HG03378 (cell line): ENCODE data around the gene MOCOS.

Experiments
- ATAC-seq: cut with Tn5 transposase; IDR thresholded peaks from one replicate; pipeline ENCODE4 v1.9.1; 2021; ENCODE audit warnings: mild to moderate bottlenecking, moderate library complexity; ENCODE audit not compliant: unreplicated experiment

MOCOS gene

DNA sequence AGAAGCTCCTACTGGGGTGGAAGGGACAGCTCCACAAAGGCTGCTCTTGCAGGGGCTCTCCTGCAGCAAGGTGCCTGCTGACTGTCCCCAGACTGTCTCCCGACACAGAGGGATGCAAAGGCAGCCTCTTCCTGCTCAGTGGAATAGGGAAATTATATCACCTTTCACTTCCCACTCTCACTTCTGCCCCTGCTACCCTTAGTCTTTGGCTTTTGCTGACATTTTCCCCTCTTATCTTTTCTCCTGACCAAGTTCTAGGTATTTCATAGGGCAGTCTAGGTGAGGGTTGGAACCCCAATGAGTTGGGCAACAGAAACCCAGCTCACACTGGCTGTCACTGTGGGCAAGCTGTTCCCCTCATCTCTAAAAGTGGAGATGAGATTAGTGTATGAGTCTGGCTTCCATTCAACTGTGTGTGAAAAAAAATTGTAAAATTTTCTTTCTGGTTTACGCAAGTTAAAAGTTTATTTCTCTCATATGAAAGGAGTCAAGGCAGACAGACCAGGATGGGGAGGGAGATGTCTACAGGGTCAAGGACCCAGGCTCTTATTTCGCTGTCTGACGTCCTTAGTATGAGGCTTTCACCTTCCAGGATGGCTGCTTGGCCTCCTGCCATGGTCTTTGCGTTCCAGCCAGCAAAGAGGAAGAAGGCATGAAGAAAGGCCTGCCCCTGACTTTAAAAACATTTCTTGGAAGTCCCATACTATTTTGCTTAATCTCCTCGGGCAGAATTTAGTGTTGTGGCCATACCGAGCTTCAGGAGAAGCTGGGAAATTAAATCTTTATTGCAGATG is 7.5 kb upstream of the MOCOS start:
- no peak for ATAC-seq

DNA sequence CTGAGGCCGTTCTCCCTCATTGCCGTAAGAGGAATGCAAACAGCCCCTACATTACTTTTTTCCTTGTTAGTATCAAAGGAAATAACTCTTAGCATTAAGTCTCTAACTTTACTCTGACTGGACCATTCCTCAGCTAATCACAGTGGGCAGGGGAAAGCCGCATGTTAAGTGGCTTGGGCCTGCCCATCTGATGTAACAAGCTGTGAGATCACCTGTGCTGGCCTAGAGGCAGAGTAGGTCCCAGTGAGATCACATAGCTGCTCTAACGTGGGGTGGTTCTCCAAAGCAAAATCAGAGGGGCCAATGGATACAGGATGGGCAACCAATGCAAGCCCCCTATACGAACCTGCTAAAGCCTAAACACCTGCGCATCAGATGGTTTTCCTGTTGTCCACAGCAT is 5.9 kb upstream of the MOCOS start:
- ATAC-seq, result no peak

DNA sequence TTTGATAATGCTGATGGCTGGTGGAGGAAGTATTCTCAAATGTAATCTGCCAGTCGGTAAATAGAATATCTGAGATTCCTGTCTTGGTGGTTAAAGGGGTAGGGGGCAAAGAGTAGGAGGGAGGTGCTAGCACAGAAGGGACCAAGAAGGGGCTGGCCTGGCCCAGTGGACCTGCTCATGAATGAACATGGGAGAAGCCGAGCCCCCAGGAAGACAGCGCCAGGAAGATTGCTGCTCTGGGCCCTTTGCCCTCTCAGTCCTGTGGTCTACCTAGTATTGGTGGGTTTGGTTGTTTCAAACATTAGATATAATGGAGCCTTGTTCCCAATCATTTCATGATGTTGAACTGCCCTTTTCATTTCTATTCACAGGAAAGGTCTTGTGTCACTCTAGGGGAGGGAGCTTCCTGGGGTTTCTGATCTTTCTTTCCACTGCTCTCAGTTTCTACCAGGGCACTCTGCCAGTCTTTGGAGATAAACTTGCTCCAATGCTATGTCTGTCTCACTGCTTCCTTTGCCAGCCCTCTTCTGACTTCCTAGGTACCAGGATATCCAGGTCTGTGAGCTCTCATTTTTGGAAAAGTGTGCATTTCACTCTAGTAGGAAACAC is 5.3 kb upstream of the MOCOS start:
- ATAC-seq, result no peak

DNA sequence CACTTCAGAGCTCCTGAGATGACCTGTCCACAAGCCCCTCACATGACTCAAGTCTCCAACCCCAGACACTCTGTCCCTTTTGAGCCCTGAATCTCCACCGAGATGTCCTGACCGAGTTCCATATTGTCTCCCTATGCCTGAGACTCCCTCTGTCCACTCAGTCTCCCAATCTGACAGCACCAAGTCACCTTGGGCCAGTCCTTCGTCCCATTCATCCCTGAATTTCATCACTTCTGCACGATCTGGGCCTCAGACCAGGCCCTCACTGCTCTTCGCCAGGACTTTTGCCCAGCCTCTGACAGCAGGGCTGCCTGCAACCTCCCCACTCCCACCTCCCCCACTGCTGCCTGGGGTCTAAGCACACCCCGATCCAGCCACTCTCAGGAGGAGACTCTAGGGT is 4.3 kb upstream of the MOCOS start:
- ATAC-seq, result no peak

DNA sequence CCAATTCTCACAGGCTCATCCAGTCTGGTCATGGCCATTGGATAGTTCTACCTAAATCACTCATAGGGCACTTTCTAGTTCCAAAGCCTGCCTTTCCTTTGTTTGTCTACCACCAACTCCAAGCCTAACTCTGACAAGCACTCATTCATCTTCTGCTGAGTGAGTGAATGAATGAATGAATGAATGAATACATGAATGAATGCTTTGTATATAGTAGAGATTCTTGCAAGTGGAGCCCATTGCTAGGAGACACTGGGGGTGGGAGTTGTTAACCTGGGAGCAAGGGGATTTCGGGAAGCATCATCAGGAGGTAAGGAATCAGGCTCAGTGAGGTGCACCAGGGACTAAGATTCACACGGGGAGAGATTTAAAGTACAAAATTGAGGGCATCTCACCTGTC is 3.3 kb upstream of the MOCOS start:
- ATAC-seq, result no peak

DNA sequence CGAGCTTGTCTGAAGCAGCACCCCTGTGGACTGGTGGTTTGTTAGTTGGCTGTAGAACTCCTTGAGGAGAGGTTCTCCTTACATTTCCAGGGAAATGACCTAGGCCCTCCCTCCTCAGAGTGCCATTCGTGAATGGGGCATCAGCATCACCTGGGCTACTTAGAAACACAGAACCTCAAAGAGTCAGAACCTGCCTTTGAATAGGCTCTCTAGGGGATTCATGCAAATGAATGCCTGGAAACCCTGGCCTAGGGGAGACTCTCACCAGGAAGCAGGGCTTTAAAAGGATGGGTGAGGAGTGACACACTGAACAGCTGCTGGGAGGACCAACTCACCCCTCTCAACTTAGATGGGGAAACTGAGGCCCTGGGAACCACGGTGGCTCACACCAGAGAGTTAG is 2.1 kb upstream of the MOCOS start:
- no peak for ATAC-seq

DNA sequence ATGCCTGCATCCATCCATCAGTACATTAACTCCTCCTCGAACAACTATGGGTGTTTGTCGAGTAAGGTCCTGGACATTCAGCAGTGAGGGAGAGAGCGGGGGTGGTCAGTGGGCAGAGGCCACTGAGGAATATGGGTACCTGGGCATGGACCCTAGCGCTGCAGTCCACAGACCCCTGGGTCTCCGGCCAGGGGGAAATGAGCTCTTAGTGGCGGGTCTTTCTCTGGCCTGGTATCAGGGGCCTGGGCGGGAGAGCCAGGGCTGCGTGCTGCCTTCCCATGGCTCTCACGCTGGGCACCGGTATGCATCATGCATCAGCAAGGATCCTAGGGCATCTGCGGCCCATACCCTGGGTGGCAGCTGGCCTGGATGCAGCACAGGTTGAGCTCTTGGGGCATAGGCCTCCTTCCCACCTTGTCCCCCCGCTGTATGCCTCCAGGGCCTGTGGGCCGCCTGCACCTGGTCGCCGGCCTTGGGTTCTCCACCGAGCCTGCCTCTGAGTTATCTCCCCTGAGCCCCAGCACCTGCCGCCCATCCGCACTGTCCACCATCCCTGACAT is 1.3 kb upstream of the MOCOS start:
- no peak for ATAC-seq

DNA sequence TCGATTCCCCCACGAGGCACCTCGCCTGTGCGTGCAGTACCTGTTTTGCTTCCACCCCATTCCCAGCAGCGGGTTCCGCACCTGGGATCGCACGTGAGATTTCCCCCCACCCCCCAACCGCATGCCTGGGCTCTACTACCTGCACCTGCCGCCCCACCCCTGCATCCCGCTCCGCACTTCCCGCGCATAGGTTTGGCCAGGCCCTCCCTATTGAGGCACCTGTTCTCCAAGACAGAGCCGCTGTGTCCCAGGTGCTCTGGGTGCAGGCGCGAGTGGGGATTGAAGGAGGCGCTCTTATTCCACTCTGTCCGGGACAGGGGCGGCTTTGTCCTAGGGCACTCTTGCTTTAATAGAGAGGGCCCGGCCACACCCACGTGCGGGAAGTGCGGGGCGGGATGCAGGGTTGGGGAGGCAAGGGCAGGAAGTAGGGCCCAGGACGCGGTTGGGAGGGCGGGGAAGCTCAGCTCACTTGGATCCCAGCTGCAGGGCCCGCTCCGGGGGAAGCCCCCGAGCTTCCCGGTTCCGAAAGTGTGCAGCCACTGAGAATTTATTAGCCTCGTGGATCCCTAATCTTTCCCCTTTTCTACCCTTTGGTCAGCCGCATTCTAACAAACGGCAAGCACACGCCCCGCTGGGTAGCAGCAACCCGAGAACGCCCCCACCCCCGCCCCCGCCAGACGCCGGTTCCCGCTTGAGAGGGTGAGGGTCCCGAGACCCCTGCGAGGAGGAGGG is 670 bp upstream of the MOCOS start:
- no peak for ATAC-seq

DNA sequence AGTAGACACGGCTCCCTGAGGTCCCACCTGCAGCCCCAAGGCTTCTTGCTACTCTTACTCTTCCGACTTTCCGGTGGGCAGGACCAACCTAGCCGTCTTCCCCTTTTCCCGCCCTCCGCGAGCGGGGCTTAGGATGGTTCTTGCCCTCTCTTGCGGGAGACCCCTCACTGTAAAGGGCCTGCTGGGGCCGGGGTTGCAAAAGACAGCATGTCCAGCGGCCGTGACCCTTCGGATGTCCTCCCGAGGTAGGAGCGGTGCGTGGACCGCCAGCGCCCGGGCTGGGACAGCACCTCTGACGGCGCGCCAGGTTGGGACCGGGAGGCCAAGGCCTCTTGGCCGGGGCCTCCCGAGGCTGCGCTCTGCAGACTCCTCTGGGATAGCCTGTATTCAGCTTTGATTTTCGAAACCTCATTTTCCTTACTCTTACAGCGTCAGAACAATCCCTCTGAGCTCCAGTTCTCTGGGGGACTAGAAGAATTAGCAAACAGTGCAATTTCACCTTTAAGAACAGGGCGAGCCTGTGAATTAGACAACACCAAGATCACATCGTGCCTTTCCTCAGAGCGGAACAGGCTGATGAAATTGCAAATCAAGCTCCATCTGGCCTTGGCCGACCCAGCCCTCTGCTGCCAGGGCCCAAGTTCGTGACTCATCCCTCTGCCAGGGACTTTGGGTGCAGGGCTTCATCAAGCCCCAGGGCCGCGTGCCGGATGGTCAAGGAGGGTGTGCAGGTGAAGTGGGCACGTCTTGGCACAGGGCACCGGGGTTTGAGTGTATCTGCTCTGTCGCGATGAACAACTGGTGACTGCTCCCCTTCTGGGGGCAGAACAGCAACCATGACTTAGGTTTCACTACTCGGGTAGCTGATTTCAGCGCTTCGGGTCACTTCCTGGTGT is 777 bp downstream of the MOCOS start:
- no peak for ATAC-seq

DNA sequence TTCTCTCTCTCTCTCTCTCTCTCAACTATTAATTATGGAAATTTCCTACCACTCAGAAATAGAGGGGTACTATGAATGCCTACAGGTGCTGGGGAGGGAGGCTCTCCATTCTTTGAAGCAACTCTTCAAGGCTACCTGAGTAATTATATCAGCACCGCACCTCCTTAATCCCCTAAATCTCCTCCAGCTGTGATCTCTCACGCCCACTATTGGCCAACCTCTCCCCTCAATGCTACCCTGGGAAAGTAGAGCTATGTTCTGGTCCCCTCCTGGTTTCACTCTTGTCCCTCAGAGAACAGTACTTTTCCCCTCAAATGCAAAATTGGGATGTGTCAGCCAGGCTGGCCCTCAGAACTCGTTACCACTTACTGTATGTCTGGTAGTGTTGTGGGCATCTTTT is 1.6 kb downstream of the MOCOS start:
- ATAC-seq, result no peak

DNA sequence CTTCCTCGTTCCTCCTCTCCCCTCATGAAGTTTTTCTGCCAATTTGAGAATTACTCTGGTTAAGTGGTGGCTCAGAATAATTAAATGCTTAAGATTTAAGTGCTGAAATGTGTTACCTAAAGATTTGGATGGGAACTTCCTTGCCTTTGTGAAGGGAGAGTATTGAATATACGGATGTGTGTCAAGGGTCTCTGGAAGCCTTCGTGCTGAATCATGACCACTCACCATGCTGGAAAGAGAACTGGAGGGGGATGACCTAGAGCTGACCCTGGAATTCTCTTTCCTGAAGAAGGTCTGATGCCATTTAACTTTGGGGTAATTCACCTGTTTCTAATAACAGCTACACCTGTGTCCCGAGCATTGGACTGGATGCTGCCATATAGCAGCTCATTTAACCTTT is 2.2 kb downstream of the MOCOS start:
- ATAC-seq, result no peak

DNA sequence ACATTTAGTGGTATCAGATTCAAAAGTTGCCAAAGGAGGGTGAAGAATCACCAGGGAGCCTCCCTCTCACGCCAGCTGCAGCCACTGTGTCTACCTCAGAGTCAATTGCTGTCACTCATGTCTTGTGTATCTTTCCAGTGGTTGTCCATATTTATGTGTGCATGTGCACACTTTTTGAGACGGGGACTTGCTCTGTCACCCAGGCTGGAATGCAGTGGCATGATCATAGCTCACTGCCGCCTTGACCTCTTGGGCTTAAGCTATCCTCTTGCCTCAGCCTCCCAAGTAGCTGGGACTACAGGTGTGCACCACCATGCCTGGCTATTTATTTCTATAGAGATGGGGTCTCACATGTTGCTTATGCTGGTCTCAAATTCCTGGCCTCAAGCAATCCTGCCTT is 4.0 kb downstream of the MOCOS start:
- no peak for ATAC-seq

DNA sequence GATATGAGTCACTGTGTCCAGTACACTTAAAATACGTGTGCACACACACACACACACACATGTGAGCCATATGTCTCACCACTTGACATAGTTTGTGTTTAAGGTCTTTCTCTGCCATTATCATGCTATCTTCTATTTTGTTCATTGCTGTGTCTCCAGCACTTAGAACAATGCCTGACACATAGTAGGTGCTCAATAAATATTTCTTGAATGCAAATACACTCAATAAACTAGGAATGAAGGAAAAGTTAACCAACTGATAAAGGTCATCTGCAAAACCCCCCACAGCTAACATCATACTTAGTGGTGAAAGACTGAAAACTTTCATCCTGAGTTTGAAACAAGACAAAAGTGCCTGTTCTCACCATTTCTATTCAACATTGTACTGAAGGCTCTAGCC is 4.4 kb downstream of the MOCOS start:
- ATAC-seq, result no peak

DNA sequence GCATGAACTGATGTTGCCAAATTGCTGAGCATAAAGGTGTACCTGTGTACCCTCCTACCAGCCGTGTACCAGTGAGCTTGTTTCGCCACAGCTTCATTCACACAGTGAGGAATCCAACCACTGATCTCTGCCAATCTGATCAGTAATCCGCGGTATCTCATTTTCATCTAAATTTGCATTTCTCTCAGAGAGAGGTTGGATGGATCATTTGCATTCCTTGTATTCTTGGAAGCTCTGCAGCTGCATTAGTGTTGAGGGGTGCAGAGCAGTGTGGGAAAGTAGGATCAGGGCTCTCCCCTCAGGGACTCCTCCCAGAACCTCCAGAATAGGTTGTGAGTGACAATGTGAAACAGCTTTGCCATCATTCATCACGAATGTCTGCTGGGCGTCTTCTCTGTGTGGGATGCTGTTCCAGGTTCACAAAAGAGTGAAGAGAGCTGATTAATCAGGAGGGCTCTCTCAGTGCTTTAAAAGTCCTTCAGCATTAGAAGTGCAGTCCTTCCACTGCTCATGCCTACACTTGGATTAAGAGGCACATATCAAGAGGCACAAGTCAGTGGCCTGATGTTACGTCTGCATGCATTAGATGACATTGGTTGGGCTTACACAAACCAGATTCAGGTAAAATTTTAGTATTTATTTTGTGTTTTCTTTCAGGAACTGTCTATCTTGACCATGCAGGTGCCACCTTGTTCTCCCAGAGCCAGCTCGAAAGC is 7.5 kb downstream of the MOCOS start:
- no peak for ATAC-seq

DNA sequence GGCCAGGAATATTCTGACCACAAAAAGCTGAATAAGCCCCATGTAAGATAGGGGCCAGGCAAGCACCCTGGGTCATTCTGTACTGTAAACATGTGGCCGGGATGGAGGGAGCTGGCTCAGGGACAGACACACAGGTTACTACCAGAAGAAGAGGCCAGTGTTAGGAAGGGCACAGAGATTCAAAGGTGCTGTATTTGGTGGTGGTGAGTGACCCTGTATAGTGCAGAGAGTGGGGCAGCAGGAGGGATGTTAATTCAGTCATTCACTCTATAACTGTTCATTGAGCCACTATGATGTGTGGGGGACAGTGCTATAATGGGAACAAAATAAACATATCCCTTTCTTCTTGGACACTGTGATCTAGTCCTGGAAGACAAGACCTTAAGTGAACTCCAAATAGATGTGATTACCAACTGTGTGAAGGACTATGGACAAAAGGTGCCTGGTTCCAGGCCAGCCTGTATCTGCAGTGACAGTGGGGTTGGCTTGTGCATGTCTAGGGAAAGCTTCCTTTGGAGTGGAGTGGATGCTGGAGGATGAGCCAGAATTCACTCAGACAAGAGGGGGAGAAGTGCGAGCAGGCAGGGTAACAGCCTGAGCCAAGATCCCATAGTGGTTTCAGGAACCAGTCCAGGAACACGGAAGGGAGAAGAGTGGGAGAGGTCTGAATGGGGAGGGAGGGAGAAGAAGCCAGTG is 8.3 kb downstream of the MOCOS start:
- no peak for ATAC-seq

DNA sequence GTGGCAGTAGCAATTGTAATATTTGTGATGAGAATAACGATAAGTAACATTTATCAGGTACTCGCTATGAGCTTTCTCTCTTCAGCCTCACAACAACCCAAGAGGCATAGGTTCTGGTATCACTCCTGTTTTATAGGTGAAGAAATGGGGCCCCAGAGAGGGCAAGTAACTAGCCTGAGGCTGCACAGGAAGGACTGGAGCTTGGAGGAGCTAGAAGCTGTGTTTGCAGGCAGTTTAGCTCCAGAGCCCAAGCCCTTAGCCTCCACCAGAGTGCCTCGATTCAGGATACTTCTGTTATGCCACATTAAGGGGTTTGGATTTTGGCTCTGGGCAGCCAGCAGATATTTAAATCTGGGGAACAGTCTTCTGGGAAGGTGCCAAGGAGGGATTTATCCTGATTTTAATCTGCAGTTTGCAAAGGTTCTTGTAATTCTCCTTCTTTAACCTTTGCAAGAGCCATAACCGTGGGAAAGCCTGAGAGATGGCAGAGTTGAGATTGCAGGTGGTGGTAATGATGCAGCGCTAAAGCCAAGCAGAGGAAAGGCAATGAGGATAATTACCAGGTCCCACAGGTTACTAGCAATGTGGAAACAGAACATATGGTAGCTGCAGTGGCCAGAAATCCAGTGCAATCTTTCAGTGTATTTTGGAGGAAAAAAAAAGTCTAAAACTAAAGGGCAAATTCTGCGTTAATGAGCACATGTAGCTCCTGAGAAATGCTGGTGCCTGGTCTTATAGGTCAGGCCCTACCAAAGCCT is 9.1 kb downstream of the MOCOS start:
- ATAC-seq, result no peak

DNA sequence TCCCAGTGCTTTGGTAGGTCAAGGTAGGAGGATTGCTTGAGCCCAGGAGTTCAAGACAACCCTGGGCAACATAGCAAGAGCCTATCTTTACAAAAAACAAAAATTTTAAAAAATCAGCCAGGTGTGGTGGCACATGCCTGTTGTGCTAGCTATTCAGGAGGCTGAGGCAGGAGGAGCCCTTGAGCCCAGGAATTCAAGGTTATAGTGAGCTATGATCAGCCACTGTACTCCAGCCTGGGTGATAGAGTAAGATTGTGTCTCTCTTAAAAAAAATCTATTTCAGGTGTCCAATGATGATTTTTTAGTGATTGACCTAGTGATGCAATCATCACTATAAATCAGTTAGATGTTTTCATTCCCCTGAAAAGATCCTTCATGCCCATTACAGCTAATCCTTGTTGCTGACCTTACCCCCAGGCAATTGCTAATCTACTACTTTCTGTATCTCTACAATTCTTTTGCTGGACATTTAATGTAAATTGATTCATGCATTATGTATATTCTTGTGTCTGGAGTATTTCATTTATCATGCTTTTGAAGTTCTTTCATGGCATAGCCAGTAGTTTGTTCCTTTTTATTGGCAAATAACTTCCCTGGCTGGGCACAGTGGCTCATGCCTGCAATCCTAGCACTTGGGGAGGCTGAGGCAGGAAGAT is 10.3 kb downstream of the MOCOS start:
- ATAC-seq, result no peak

DNA sequence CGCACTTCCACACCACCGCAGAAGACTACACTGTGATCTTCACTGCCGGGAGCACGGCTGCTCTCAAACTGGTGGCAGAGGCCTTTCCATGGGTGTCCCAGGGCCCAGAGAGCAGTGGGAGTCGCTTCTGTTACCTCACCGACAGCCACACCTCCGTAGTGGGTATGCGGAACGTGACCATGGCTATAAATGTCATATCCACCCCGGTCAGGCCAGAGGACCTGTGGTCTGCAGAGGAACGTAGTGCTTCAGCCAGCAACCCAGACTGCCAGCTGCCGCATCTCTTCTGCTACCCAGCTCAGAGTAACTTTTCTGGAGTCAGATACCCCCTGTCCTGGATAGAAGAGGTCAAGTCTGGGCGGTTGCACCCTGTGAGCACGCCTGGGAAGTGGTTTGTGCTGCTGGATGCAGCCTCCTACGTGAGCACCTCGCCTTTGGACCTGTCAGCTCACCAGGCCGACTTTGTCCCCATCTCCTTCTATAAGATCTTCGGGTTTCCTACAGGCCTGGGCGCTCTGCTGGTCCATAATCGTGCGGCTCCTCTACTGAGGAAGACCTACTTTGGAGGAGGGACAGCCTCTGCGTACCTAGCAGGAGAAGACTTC is 12.5 kb downstream of the MOCOS start:
- ATAC-seq, result no peak
